HepG2 (cell line): ENCODE measurements around the gene ZNF451.

ENCODE experiments used
- CREB1 ChIP-seq, 2 experiments: fragments of 450-650 bp in 1 of 2; IDR thresholded peaks; 2 replicates each; pipeline ENCODE4 v1.6.1; 2016 to 2017; ENCODE audit warnings: control low read depth in 1 of 2, mild to moderate bottlenecking in 1 of 2, missing compliant biosample characterization in 1 of 2, missing genetic modification characterization in 1 of 2
- FOXJ3 ChIP-seq: sonication (generic); formaldehyde crosslinking; IDR thresholded peaks from 2 replicates; pipeline ENCODE4 v1.4.0; 2020; ENCODE audit warnings: missing genetic modification reagents, mild to moderate bottlenecking, borderline replicate concordance
- KDM5B ChIP-seq: sonication (generic); formaldehyde crosslinking; IDR thresholded peaks from 2 replicates; pipeline ENCODE4 v1.4.0; 2020; ENCODE audit warnings: missing genetic modification reagents, mild to moderate bottlenecking, borderline replicate concordance
- MIXL1 ChIP-seq: IDR thresholded peaks from 2 replicates; pipeline ENCODE4 v1.6.1; 2016
- NFKB2 ChIP-seq: sonication (generic); formaldehyde crosslinking; IDR thresholded peaks from 2 replicates; pipeline ENCODE4 v1.4.0; 2020; ENCODE audit warnings: missing genetic modification reagents, borderline replicate concordance
- POLR2AphosphoS5 ChIP-seq: IDR thresholded peaks from 2 replicates; pipeline ENCODE4 v1.6.1; 2012; ENCODE audit warnings: low read depth, low read length
- PRPF4 ChIP-seq: fragments of 200-400 bp; formaldehyde crosslinking; IDR thresholded peaks from 2 replicates; pipeline ENCODE4 v1.6.1; 2016; ENCODE audit warnings: low read length, low read depth; ENCODE audit not compliant: poor library complexity, severe bottlenecking
- SP2 ChIP-seq: sonication (generic); formaldehyde crosslinking; IDR thresholded peaks from 2 replicates; pipeline ENCODE4 v1.5.1; 2020; ENCODE audit warnings: mild to moderate bottlenecking, missing genetic modification reagents
- ZBTB7A ChIP-seq: sonication (generic); formaldehyde crosslinking; IDR thresholded peaks from 2 replicates; pipeline ENCODE4 v1.8.0; 2022; ENCODE audit warnings: mild to moderate bottlenecking, missing genetic modification reagents
- ZC3H4 ChIP-seq: sonication (generic); formaldehyde crosslinking; IDR thresholded peaks from 2 replicates; pipeline ENCODE4 v1.4.0; 2020; ENCODE audit warnings: missing genetic modification reagents, borderline replicate concordance
- ZNF605 ChIP-seq: sonication (generic); formaldehyde crosslinking; IDR thresholded peaks from 2 replicates; pipeline ENCODE4 v1.8.0; 2022; ENCODE audit warnings: mild to moderate bottlenecking, missing genetic modification reagents
- ZNF652 ChIP-seq: IDR thresholded peaks from 2 replicates; pipeline ENCODE4 v1.6.1; 2016; ENCODE audit warnings: low read depth, borderline replicate concordance
- TF ChIP-seq, protein P1 (sequence below): IDR thresholded peaks from 2 replicates; pipeline ENCODE4 v1.6.1; 2018; ENCODE audit warnings: missing genetic modification reagents

DNA sequence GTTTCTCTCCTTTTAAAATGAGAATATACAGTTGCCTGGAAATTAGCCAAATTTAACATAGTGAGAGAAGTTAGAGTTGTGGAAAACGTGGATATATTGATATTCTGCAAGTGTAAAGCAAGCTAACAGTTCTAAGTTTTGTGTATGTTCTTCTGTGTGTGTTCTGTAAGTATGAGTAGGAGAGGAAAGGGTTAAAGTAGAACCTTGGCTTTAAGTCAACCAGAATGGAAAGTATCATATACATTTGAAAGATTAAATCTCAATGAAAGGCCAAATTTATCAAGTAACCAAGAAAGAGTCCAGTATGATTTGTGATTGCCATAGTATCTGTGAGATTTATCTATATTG lies 52.2 kb downstream of the ZNF451 start:
- TF ChIP-seq KDM5B (no peak), ZNF652 (CRISPR knock-in tag) (peak; percentile 91), MIXL1 (CRISPR knock-in tag) (no peak), CREB1 (IDR thresholded peaks at IDR 0.05) (no peak), CREB1 (CRISPR knock-in tag; IDR thresholded peaks at IDR 0.05) (no peak), SP2 (CRISPR knock-in tag) (no peak), ZC3H4 (no peak), FOXJ3 (CRISPR knock-in tag) (0 out of 2 replicates have a peak, but pooled peaks have one; percentile 24), ZNF605 (CRISPR knock-in tag) (no peak), NFKB2 (CRISPR knock-in tag) (no peak), POLR2AphosphoS5 (no peak), PRPF4 (no peak), ZBTB7A (CRISPR knock-in tag) (no peak)
- TF ChIP-seq, protein P1, sequence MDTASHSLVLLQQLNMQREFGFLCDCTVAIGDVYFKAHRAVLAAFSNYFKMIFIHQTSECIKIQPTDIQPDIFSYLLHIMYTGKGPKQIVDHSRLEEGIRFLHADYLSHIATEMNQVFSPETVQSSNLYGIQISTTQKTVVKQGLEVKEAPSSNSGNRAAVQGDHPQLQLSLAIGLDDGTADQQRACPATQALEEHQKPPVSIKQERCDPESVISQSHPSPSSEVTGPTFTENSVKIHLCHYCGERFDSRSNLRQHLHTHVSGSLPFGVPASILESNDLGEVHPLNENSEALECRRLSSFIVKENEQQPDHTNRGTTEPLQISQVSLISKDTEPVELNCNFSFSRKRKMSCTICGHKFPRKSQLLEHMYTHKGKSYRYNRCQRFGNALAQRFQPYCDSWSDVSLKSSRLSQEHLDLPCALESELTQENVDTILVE (CRISPR knock-in tag): no peak
